ENCODE measurements around the gene UTP3.

GRCh38 chr4:70654605-70655011, 33.7 kb upstream of the UTP3 start:
- no peak for TF ChIP-seq CTCF (IDR thresholded peaks at IDR 0.05; ENCODE audit: low read length)
- no peak for TF ChIP-seq EZH2phosphoT487 (IDR thresholded peaks at IDR 0.05; ENCODE audit: low read length)
- no peak for TF ChIP-seq EZH2 (optimal IDR thresholded peaks at IDR 0.05; ENCODE audit: low read depth, low read length)

Measured in MM.1S (cell line).